ENCODE results near the gene TMCO4.

- TF ChIP-seq CTCF (IDR thresholded peaks at IDR 0.05) = no peak
- TF ChIP-seq POLR2A (IDR thresholded peaks at IDR 0.05) = no peak
These were observed 48.8 kb downstream of the TMCO4 start for GRCh38 chr1:19750882-19751276.
